GM23338 (cell line): ENCODE results near the gene THBS3. TPM values are rescaled to one million over a fixed set of nuclear protein-coding genes. Genes with fewer than 3 reads are reported as not detected.
"Not testable (repeated sequence)": the region's sequence is repeated elsewhere in the genome, so short reads cannot be mapped to it uniquely, and the experiment has no call there.

Experiments used
- ATAC-seq: fragments of 200-7000 bp; cut with Tn5 transposase; 3 replicates; pipeline ENCODE4 v1.9.1; 2020
- DNase-seq: peaks from one replicate; pipeline ENCODE4 v3.0.0-alpha.2; 2015; ENCODE audit warnings: low spot score
- H2AFZ ChIP-seq: fragments of 200-600 bp; sonication (generic); 2 replicates; pipeline ENCODE4 v1.8.0; 2016; ENCODE audit warnings: antibody characterized with exemption, mild to moderate bottlenecking, moderate library complexity
- H3F3A ChIP-seq: fragments of 200-600 bp; sonication (generic); replicated peaks from 2 replicates; pipeline ENCODE4 v1.8.0; 2017; ENCODE audit warnings: antibody characterized with exemption, mixed run types, low read depth
- H3K27ac ChIP-seq: fragments of 200-600 bp; sonication (generic); 2 replicates; pipeline ENCODE4 v1.6.1; 2016; ENCODE audit warnings: low read depth
- H3K27me3 ChIP-seq: fragments of 200-600 bp; sonication (generic); 2 replicates; pipeline ENCODE4 v1.8.0; 2016; ENCODE audit warnings: mild to moderate bottlenecking, mixed run types, moderate library complexity; ENCODE audit not compliant: insufficient read depth
- H3K36me3 ChIP-seq: fragments of 200-600 bp; sonication (generic); 2 replicates; pipeline ENCODE4 v1.8.0; 2016; ENCODE audit warnings: mild to moderate bottlenecking; ENCODE audit not compliant: insufficient read depth
- H3K4me1 ChIP-seq: fragments of 200-600 bp; sonication (generic); 2 replicates; pipeline ENCODE4 v1.8.0; 2016; ENCODE audit warnings: mild to moderate bottlenecking, moderate library complexity; ENCODE audit not compliant: insufficient read depth
- H3K4me2 ChIP-seq: fragments of 200-600 bp; sonication (generic); 2 replicates; pipeline ENCODE4 v1.7.1; 2017; ENCODE audit warnings: mixed run types
- H3K4me3 ChIP-seq: fragments of 200-600 bp; sonication (generic); 2 replicates; pipeline ENCODE4 v1.6.1; 2016; ENCODE audit warnings: mixed run types
- H3K79me2 ChIP-seq: fragments of 200-600 bp; sonication (generic); replicated peaks from 2 replicates; pipeline ENCODE4 v1.8.0; 2017; ENCODE audit warnings: mild to moderate bottlenecking; ENCODE audit not compliant: insufficient read depth
- H3K9me2 ChIP-seq: fragments of 200-600 bp; sonication (generic); 2 replicates; pipeline ENCODE4 v1.8.0; 2017; ENCODE audit not compliant: insufficient read depth
- H4K20me1 ChIP-seq: fragments of 200-600 bp; sonication (generic); replicated peaks from 2 replicates; pipeline ENCODE4 v1.8.0; 2017; ENCODE audit warnings: mild to moderate bottlenecking; ENCODE audit not compliant: insufficient read depth
- H3K27ac Mint-ChIP-seq: 2 replicates; pipeline ENCODE4 v1.8.0; 2020; ENCODE audit warnings: inconsistent platforms, mild to moderate bottlenecking, moderate library complexity, mixed read lengths
- H3K27me3 Mint-ChIP-seq: 3 replicates; pipeline ENCODE4 v1.8.0; 2022; ENCODE audit warnings: low read depth, mild to moderate bottlenecking, moderate library complexity, mixed read lengths, inconsistent platforms; ENCODE audit not compliant: insufficient read depth, poor library complexity
- H3K36me3 Mint-ChIP-seq: 3 replicates; pipeline ENCODE4 v1.8.0; 2021; ENCODE audit warnings: low read depth, mild to moderate bottlenecking, inconsistent platforms, moderate library complexity, mixed read lengths
- H3K4me1 Mint-ChIP-seq: 3 replicates; pipeline ENCODE4 v1.8.0; 2020; ENCODE audit warnings: mild to moderate bottlenecking, inconsistent platforms, mixed read lengths
- H3K4me3 Mint-ChIP-seq: 3 replicates; pipeline ENCODE4 v1.8.0; 2021; ENCODE audit warnings: moderate library complexity, mild to moderate bottlenecking, inconsistent platforms, mixed read lengths
- H3K9me3 Mint-ChIP-seq: 3 replicates; pipeline ENCODE4 v1.8.0; 2020; ENCODE audit warnings: moderate library complexity, mild to moderate bottlenecking, inconsistent platforms, mixed read lengths
- CREB1 ChIP-seq: fragments of 250-450 bp; sonication (Bioruptor Pico); IDR thresholded peaks from 2 replicates; pipeline ENCODE4 v1.5.0; 2020; ENCODE audit warnings: low read depth, mild to moderate bottlenecking, moderate library complexity
- CTCF ChIP-seq, 2 experiments: fragments of 200-600 bp in 1 of 2; sonication (generic) in 1 of 2; conservative IDR thresholded peaks; 2 replicates each; pipeline versions ENCODE4 v1.5.1 to v1.6.1; 2016 to 2017; ENCODE audit warnings: antibody characterized with exemption in 2 of 2, low read depth in 2 of 2, mild to moderate bottlenecking in 2 of 2, moderate library complexity in 1 of 2
- ETS1 ChIP-seq: IDR thresholded peaks from 2 replicates; pipeline ENCODE4 v1.6.1; 2016; ENCODE audit warnings: antibody characterized with exemption
- EZH2 ChIP-seq: fragments of 200-600 bp; sonication (generic); IDR thresholded peaks from one replicate; pipeline ENCODE4 v1.8.0; 2017; ENCODE audit warnings: antibody characterized with exemption, mild to moderate bottlenecking, low read depth; ENCODE audit not compliant: unreplicated experiment
- JUNB ChIP-seq: IDR thresholded peaks from one replicate; pipeline ENCODE4 v1.6.1; 2016; ENCODE audit warnings: antibody characterized with exemption; ENCODE audit not compliant: unreplicated experiment
- NANOG ChIP-seq: IDR thresholded peaks from 2 replicates; pipeline ENCODE4 v1.6.1; 2016; ENCODE audit warnings: antibody characterized with exemption, borderline replicate concordance
- POLR2AphosphoS5 ChIP-seq: IDR thresholded peaks from 2 replicates; pipeline ENCODE4 v1.6.1; 2016; ENCODE audit warnings: antibody characterized with exemption, low read depth
- STAT1 ChIP-seq: IDR thresholded peaks from one replicate; pipeline ENCODE4 v1.6.1; 2016; ENCODE audit warnings: antibody characterized with exemption; ENCODE audit not compliant: unreplicated experiment
- ZNF114 ChIP-seq: fragments of 250-450 bp; sonication (Bioruptor Pico); IDR thresholded peaks from 2 replicates; pipeline ENCODE4 v1.5.0; 2020; ENCODE audit warnings: mild to moderate bottlenecking, moderate library complexity
- ZNF331 ChIP-seq: fragments of 250-450 bp; sonication (Bioruptor Pico); IDR thresholded peaks from 2 replicates; pipeline ENCODE4 v1.5.0; 2020; ENCODE audit warnings: low read depth, mild to moderate bottlenecking, moderate library complexity
- polyA plus RNA-seq: library from polyadenylated mRNA; unstranded; fragments of >200 nt; fragmentation: Nextera tagmentation; extraction: Ambion mirVana; gene quantifications from 2 replicates; pipeline ENCODE4 v1.2.1, GENCODE V29; 2016
- total RNA-seq: library from RNA; depleted of rRNA; stranded (reverse); fragments of >200 nt; shearing (Covaris generic); gene quantifications from 2 replicates; pipeline ENCODE4 v1.2.3, GENCODE V29; 2014
- TF ChIP-seq, protein P1 (sequence below): IDR thresholded peaks from one replicate; pipeline ENCODE4 v1.6.1; 2018; ENCODE audit warnings: antibody characterized with exemption; ENCODE audit not compliant: unreplicated experiment

The THBS3 gene
- total and polyA plus RNA-seq, 2 experiments from 2014 or later: 1.2 to 4.3 TPM

DNA sequence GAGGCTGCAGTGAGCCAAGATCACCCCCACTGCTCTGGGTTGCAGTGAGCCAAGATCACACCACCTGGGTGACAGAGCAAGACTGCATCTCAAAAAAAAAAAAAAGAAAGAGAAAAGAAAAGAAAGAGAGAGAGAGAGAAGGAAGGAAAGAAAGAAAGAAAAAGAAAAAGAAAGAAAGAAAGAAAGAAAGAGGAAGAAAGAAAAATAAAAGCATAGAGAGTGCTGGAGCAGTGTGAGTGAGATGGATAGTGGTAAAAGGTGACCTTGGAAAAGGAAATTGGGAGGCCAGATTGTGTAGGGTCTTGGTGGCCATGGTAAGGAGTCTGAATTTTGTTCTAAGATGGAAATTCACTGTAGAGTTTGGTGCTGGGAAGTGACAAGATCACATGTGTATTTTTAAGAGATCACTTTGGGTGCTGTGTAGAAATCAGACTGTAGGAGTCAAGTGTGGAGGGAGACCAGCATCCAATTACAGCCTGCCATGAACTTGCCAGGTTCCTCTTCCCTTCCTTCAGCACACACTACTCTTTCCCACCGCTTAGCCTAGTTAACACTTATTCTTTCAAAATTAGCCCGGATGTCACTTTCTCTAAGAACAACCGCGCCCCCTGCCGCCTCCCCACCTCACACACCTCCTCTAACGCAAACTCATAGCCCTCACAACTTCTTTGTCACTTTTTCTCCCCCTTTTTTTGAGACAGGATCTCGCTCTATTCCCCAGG lies 18.7 kb upstream of the THBS3 start:
- Histone ChIP-seq H2AFZ (no peak overlapping the region), H3K4me3 (peak overlapping the region; percentile 75), H3K79me2 (peaks cover 11% of the 10 kb centered on the region), H3K4me1 (peaks cover 14% of the 10 kb centered on the region), H3K36me3 (no peaks in the 10 kb centered on the region; the same call in 1 of the 2 replicates), H3K27me3 (no peaks in the 10 kb centered on the region; the same call in 1 of the 2 replicates), H3K27ac (peak overlapping the region; percentile 87), H3K4me2 (peak overlapping the region; percentile 80), H4K20me1 (peaks cover 6% of the 10 kb centered on the region; the same call in 1 of the 2 replicates), H3K9me2 (no peaks in the 10 kb centered on the region), H3F3A (peaks cover 8% of the 10 kb centered on the region)
- Mint-ChIP-seq H3K9me3 (no peaks in the 10 kb centered on the region), H3K36me3 (peaks cover 9% of the 10 kb centered on the region; the same call in 1 of the 3 replicates), H3K4me1 (peaks cover 32% of the 10 kb centered on the region), H3K27ac (peak overlapping the region; percentile 98), H3K4me3 (peak overlapping the region; percentile 83), H3K27me3 (peaks cover 26% of the 10 kb centered on the region)
- ATAC-seq (peak; percentile 72), DNase-seq (peak; percentile 96)
- TF ChIP-seq ETS1 (0 out of 2 replicates have a peak, but pooled peaks have one; percentile 31), POLR2AphosphoS5 (no peak; the same call in 1 of the 2 replicates), EZH2 (no peak), CTCF (conservative IDR thresholded peaks at IDR 0.05; ENCODE audit: low read depth in 2 of 2) (peak; percentile 71 to 75), CREB1 (no peak), NANOG (no peak)

DNA sequence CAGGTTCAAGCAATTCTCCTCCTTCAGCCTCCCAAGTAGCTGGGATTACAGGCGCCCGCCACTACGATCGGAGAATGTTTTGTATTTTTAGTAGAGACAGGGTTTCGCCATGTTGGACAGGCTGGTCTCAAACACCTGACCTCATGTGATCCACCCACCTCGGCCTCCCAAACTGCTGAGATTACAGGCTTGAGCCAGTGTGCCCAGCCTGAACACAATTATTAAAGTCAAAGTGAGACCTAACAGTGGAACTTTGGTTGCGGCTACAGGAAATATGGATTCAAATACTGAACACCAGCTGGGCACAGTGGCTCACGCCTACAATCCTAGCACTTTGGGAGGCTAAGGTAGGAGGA lies 17.7 kb upstream of the THBS3 start:
- peaks cover 14% of the 10 kb centered on the region for H3K4me1 ChIP-seq
- ATAC-seq, H3K27ac ChIP-seq, H3K9me3 Mint-ChIP-seq, DNase-seq, H3K27ac Mint-ChIP-seq, H3K9me2 ChIP-seq, H3K36me3 Mint-ChIP-seq, H2AFZ ChIP-seq, H3F3A ChIP-seq, H4K20me1 ChIP-seq, H3K36me3 ChIP-seq, H3K27me3 ChIP-seq: not testable (repeated sequence)
- peaks cover 26% of the 10 kb centered on the region for H3K27me3 Mint-ChIP-seq
- peak overlapping the region; percentile 80 for H3K4me2 ChIP-seq
- peak overlapping the region; percentile 83 for H3K4me3 Mint-ChIP-seq
- H3K4me1 Mint-ChIP-seq: peaks cover 32% of the 10 kb centered on the region
- H3K79me2 ChIP-seq: peaks cover 11% of the 10 kb centered on the region
- peak overlapping the region; percentile 75; the same call in 1 of the 2 replicates for H3K4me3 ChIP-seq

GRCh38 chr1:155223047-155223446 lies 15.3 kb upstream of the THBS3 start:
- ATAC-seq: no peak
- H3F3A ChIP-seq: peaks cover 8% of the 10 kb centered on the region
- H4K20me1 ChIP-seq: peaks cover 6% of the 10 kb centered on the region; the same call in 1 of the 2 replicates
- H3K4me2 ChIP-seq: no peak overlapping the region
- Mint-ChIP-seq H3K4me1 (peaks cover 33% of the 10 kb centered on the region), H3K27ac (no peak overlapping the region), H3K4me3 (no peak overlapping the region), H3K9me3 (no peaks in the 10 kb centered on the region), H3K36me3 (peaks cover 9% of the 10 kb centered on the region; the same call in 1 of the 3 replicates), H3K27me3 (peaks cover 22% of the 10 kb centered on the region)
- H3K4me1 ChIP-seq: peaks cover 9% of the 10 kb centered on the region
- H3K27me3 ChIP-seq: no peaks in the 10 kb centered on the region
- no peak overlapping the region for H2AFZ ChIP-seq
- peaks cover 11% of the 10 kb centered on the region for H3K79me2 ChIP-seq
- no peaks in the 10 kb centered on the region; the same call in 1 of the 2 replicates for H3K36me3 ChIP-seq
- H3K9me2 ChIP-seq: no peaks in the 10 kb centered on the region
- DNase-seq: no peak
- no peak overlapping the region for H3K27ac ChIP-seq
- H3K4me3 ChIP-seq: no peak overlapping the region
- TF ChIP-seq EZH2 (no peak), ZNF114 (CRISPR knock-in tag) (no peak), JUNB (no peak), STAT1 (no peak), ETS1 (no peak), ZNF331 (CRISPR knock-in tag) (no peak)
- TF ChIP-seq, protein P1, sequence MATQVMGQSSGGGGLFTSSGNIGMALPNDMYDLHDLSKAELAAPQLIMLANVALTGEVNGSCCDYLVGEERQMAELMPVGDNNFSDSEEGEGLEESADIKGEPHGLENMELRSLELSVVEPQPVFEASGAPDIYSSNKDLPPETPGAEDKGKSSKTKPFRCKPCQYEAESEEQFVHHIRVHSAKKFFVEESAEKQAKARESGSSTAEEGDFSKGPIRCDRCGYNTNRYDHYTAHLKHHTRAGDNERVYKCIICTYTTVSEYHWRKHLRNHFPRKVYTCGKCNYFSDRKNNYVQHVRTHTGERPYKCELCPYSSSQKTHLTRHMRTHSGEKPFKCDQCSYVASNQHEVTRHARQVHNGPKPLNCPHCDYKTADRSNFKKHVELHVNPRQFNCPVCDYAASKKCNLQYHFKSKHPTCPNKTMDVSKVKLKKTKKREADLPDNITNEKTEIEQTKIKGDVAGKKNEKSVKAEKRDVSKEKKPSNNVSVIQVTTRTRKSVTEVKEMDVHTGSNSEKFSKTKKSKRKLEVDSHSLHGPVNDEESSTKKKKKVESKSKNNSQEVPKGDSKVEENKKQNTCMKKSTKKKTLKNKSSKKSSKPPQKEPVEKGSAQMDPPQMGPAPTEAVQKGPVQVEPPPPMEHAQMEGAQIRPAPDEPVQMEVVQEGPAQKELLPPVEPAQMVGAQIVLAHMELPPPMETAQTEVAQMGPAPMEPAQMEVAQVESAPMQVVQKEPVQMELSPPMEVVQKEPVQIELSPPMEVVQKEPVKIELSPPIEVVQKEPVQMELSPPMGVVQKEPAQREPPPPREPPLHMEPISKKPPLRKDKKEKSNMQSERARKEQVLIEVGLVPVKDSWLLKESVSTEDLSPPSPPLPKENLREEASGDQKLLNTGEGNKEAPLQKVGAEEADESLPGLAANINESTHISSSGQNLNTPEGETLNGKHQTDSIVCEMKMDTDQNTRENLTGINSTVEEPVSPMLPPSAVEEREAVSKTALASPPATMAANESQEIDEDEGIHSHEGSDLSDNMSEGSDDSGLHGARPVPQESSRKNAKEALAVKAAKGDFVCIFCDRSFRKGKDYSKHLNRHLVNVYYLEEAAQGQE: no peak
